HepG2 (cell line): ENCODE results near the gene RAN. TPM values are rescaled to one million over a fixed set of nuclear protein-coding genes. Genes with fewer than 3 reads are reported as not detected.
"Not testable (repeated sequence)": the region's sequence is repeated elsewhere in the genome, so short reads cannot be mapped to it uniquely, and the experiment has no call there.

Source experiments
- ATAC-seq: fragments of 200-7000 bp; cut with Tn5 transposase; 3 replicates; pipeline ENCODE4 v1.9.1; 2020; ENCODE audit warnings: mild to moderate bottlenecking, moderate library complexity
- BruUV-seq: library from RNA; stranded (reverse); fragments of 400-500 nt; replicated peaks from 2 replicates; lab custom pipeline; 2021; lab: Mats Ljungman, UMichigan
- CTCF ChIA-PET: fragments of 300-600 bp; formaldehyde crosslinking; extraction: SDS; loops from one replicate; lab custom pipeline; 2021; ENCODE audit warnings: low total read pairs, inconsistent platforms, low intra/inter-chr PET ratio; lab: Yijun Ruan, JAX
- POLR2A ChIA-PET: fragments of 350-600 bp; sonication (Branson Sonifier 250); formaldehyde crosslinking; loops from one replicate; lab custom pipeline; 2020; ENCODE audit warnings: antibody characterized with exemption, inconsistent platforms; lab: Yijun Ruan, JAX
- DNase-seq: peaks from one replicate; pipeline ENCODE4 v3.0.0-alpha.2; 2015; ENCODE audit warnings: low spot score
- FAIRE-seq: peaks from 3 replicates; lab custom pipeline; 2011; peaks lifted over from hg19 to GRCh38; lab: Jason Lieb, UNC
- H2AFZ ChIP-seq: one replicate; pipeline ENCODE4 v1.6.1; 2011; ENCODE audit warnings: low read length, inconsistent platforms
- H3K27ac ChIP-seq: fragments of 300-600 bp; 3 replicates; pipeline ENCODE4 v1.8.0; 2011; ENCODE audit warnings: mixed run types, mild to moderate bottlenecking, mixed read lengths, low read length, inconsistent platforms; ENCODE audit not compliant: insufficient read depth; ENCODE audit errors: extremely low read length
- H3K27me3 ChIP-seq, 2 experiments: fragments of 200-600 bp in 1 of 2; 2 replicates in 1 of 2; 3 replicates in 1 of 2; pipeline versions ENCODE4 v1.6.0 to v1.8.0; 2011; ENCODE audit warnings: low read length in 2 of 2, mild to moderate bottlenecking in 2 of 2, moderate library complexity in 2 of 2, inconsistent platforms in 1 of 2; ENCODE audit not compliant: insufficient read depth in 2 of 2, control insufficient read depth in 1 of 2
- H3K36me3 ChIP-seq, 2 experiments: fragments of 200-600 bp in 1 of 2; replicated peaks in 1 of 2; 2 replicates in 1 of 2; 3 replicates in 1 of 2; pipeline versions ENCODE4 v1.5.1 to v1.8.0; 2011; ENCODE audit warnings: low read length in 2 of 2, inconsistent platforms in 1 of 2; ENCODE audit not compliant: insufficient read depth in 2 of 2, control insufficient read depth in 1 of 2
- H3K4me1 ChIP-seq: 2 replicates; pipeline ENCODE4 v1.5.1; 2012; ENCODE audit warnings: low read length, inconsistent platforms; ENCODE audit not compliant: insufficient read depth
- H3K4me2 ChIP-seq: 2 replicates; pipeline ENCODE4 v1.6.0; 2011; ENCODE audit warnings: low read depth, low read length, inconsistent platforms
- H3K4me3 ChIP-seq, 3 experiments: fragments of 200-600 bp in 1 of 3; sonication (generic), shearing (Covaris generic) in 1 of 3; replicated peaks in 1 of 3; 2 replicates each; pipeline ENCODE4 v1.5.1; 2011 to 2016; ENCODE audit warnings: low read length in 3 of 3, inconsistent platforms in 2 of 3, low read depth in 2 of 3, mild to moderate bottlenecking in 2 of 3, control low read depth in 1 of 3, mixed read lengths in 1 of 3; ENCODE audit not compliant: insufficient read depth in 1 of 3
- H3K79me2 ChIP-seq: one replicate; pipeline ENCODE4 v1.6.1; 2011; ENCODE audit warnings: low read length, inconsistent platforms; ENCODE audit not compliant: insufficient read depth
- H3K9ac ChIP-seq: 2 replicates; pipeline ENCODE4 v1.6.0; 2011; ENCODE audit warnings: mild to moderate bottlenecking, low read depth, low read length, inconsistent platforms; ENCODE audit not compliant: insufficient read depth
- H3K9me3 ChIP-seq: 2 replicates; pipeline ENCODE4 v1.5.1; 2012; ENCODE audit warnings: mild to moderate bottlenecking, low read length
- H4K20me1 ChIP-seq: 2 replicates; pipeline ENCODE4 v1.6.0; 2011; ENCODE audit warnings: inconsistent platforms, mild to moderate bottlenecking, low read length, moderate library complexity; ENCODE audit not compliant: insufficient read depth
- NR2F1 ChIP-seq, 2 experiments: fragments of 450-650 bp in 1 of 2; formaldehyde crosslinking in 1 of 2; IDR thresholded peaks; 2 replicates each; pipeline versions ENCODE4 v1.5.0 to v1.6.1; 2016 to 2020; ENCODE audit warnings: mild to moderate bottlenecking in 1 of 2, missing compliant biosample characterization in 1 of 2, missing genetic modification reagents in 1 of 2, moderate library complexity in 1 of 2
- NR2F6 ChIP-seq, 2 experiments: IDR thresholded peaks; 2 replicates each; pipeline ENCODE4 v1.6.1; 2016; ENCODE audit warnings: antibody characterized with exemption in 1 of 2, mild to moderate bottlenecking in 1 of 2
- RXRA ChIP-seq: sonication (generic); formaldehyde crosslinking; IDR thresholded peaks from 2 replicates; pipeline ENCODE4 v1.5.1; 2020; ENCODE audit warnings: missing genetic modification reagents
- SOX13 ChIP-seq, 3 experiments: fragments of 450-650 bp in 1 of 3; sonication (generic) in 1 of 3; formaldehyde crosslinking in 1 of 3; IDR thresholded peaks in 2 of 3; conservative IDR thresholded peaks in 1 of 3; 2 replicates each; pipeline versions ENCODE4 v1.5.0 to v1.6.1; 2016 to 2020; ENCODE audit warnings: antibody characterized with exemption in 1 of 3, mild to moderate bottlenecking in 1 of 3, missing compliant biosample characterization in 1 of 3, missing genetic modification reagents in 1 of 3, moderate library complexity in 1 of 3
- SP5 ChIP-seq: IDR thresholded peaks from 2 replicates; pipeline ENCODE4 v1.6.1; 2016; ENCODE audit warnings: low read depth, borderline replicate concordance
- ZMYM3 ChIP-seq: sonication (generic); formaldehyde crosslinking; IDR thresholded peaks from 2 replicates; pipeline ENCODE4 v1.5.1; 2020; ENCODE audit warnings: mild to moderate bottlenecking, missing genetic modification reagents
- ZNF331 ChIP-seq: sonication (generic); formaldehyde crosslinking; IDR thresholded peaks from 2 replicates; pipeline ENCODE4 v1.4.0; 2020; ENCODE audit warnings: missing genetic modification reagents
- ZNF460 ChIP-seq: sonication (generic); formaldehyde crosslinking; IDR thresholded peaks from 2 replicates; pipeline ENCODE4 v1.5.1; 2020; ENCODE audit warnings: missing genetic modification reagents, mild to moderate bottlenecking, borderline replicate concordance
- WGBS: methylation state at CpG from one replicate; pipeline ENCODE4 v1.1.6; 2017; ENCODE audit warnings: low lambda C conversion rate; 5-methylcytosine and 5-hydroxymethylcytosine counted together
- in situ Hi-C: cut with HindIII; loops from 2 replicates; pipeline ENCODE4 v1.10.0; 2017; ENCODE audit warnings: low pct_unique_long_range_greater_than_20kb; ENCODE audit not compliant: extremely low pct_ligation_motif_present
- intact Hi-C: fragments of 100-400 bp; cut with micrococcal nuclease; formaldehyde crosslinking; loops from one replicate; pipeline ENCODE4 v1.10.0; 2022; ENCODE audit not compliant: unreplicated experiment
- polyA plus RNA-seq, 8 experiments: library from polyadenylated mRNA; depleted of rRNA in 3 of 8; stranded (reverse) in 7 of 8; unstranded in 1 of 8; fragments of >200 nt; fragmentation: Illumina TruSeq in 4 of 8; extraction: Trizol in 4 of 8; gene quantifications; 2 replicates each; pipeline versions ENCODE4 v1.2.1 to v1.2.3, GENCODE V29; 2011 to 2016; ENCODE audit warnings: low read depth in 4 of 8, missing spikeins in 1 of 8, mixed read lengths in 1 of 8; ENCODE audit not compliant: insufficient read depth in 1 of 8
- total RNA-seq, 5 experiments: library from RNA; depleted of rRNA; stranded (reverse); fragments of >200 nt; fragmentation: Illumina TruSeq; extraction: Trizol; gene quantifications; 2 replicates each; pipeline ENCODE4 v1.2.3, GENCODE V29; 2016; ENCODE audit warnings: low read depth in 1 of 5

The RAN gene
- total and polyA plus RNA-seq, 2 of the 13 experiments (the other 11 are each of a cell fraction or from before 2014, with no cell fraction given) = 1,335 to 1,630 TPM

GRCh38 chr12:130848105-130848504, 23.8 kb upstream of the RAN start (continued):
- TF ChIP-seq SOX13 (IDR thresholded peaks at IDR 0.05) = not testable (repeated sequence)
- peak in 1 of 2 experiments; percentile 25; a peak in 1 of 4 replicates for TF ChIP-seq SOX13 (CRISPR knock-in tag; conservative IDR thresholded peaks at IDR 0.05 in 1 of 2, IDR thresholded peaks at IDR 0.05 in 1 of 2)
- TF ChIP-seq NR2F1 (CRISPR knock-in tag; IDR thresholded peaks at IDR 0.05) = peak; percentile 47 to 55; a peak in 2 of 4 replicates
- TF ChIP-seq NR2F6 (IDR thresholded peaks at IDR 0.05) = peak; percentile 64
- TF ChIP-seq NR2F6 (CRISPR knock-in tag; IDR thresholded peaks at IDR 0.05) = peak; percentile 89
- 0 out of 2 replicates have a peak, but pooled peaks have one; percentile 13 for TF ChIP-seq ZMYM3 (CRISPR knock-in tag)
- TF ChIP-seq ZNF460 (CRISPR knock-in tag) = peak; percentile 48; the same call in 1 of the 2 replicates
- peak; percentile 79 for TF ChIP-seq SP5 (CRISPR knock-in tag)
- TF ChIP-seq RXRA = 0 out of 2 replicates have a peak, but pooled peaks have one; percentile 31

GRCh38 chr12:130848785-130849305, 23.0 kb upstream of the RAN start:
- CTCF ChIA-PET, H3K9me3 ChIP-seq, BruUV-seq, H3K36me3 ChIP-seq, H4K20me1 ChIP-seq, FAIRE-seq, ATAC-seq, DNase-seq, H2AFZ ChIP-seq, intact Hi-C loops, H3K79me2 ChIP-seq, in situ Hi-C loops, H3K27me3 ChIP-seq: not testable (repeated sequence)
- 76% methylated on average over 1 of the region's 1 CpG for WGBS
- H3K4me1 ChIP-seq = peaks cover 74% of the 10 kb centered on the region
- peak overlapping the region; percentile 61 for H3K27ac ChIP-seq
- TF ChIP-seq ZNF331 (CRISPR knock-in tag) = peak; percentile 100
- 0 out of 2 replicates have a peak overlapping the region, but pooled peaks have one; percentile 1 for H3K9ac ChIP-seq
- H3K4me2 ChIP-seq = peak overlapping the region; percentile 34
- 0 out of 6 replicates have a peak overlapping the region, but pooled peaks of 1 of the 3 experiments have one; percentile 7 for H3K4me3 ChIP-seq
- POLR2A ChIA-PET = interaction anchor here (1.4 to 1.7 kb wide), 2 partner anchors 22 kb away, joined by 3 to 8 read pairs; no protein-coding TSS in a partner anchor
